ENCODE results near the gene FARS2.

Gene FARS2

GRCh38 chr6:5566718-5567117, 305.4 kb downstream of the FARS2 start:
- H3K36me3 ChIP-seq (ENCODE audit: control insufficient read depth, insufficient read depth, low read length), result no peaks in the 10 kb centered on the region
- H4K8ac ChIP-seq (ENCODE audit: low read depth, low read length), result no peak overlapping the region
- no CpG with 5 or more reads among the region's 4 CpGs for WGBS (ENCODE audit: extremely low coverage, insufficient coverage, low lambda C conversion rate)
- no peak for DNase-seq
- H2BK15ac ChIP-seq (replicated peaks; ENCODE audit: low read depth), result no peak overlapping the region
- H3K18ac ChIP-seq (ENCODE audit: low read length), result no peak overlapping the region
- H3K4me2 ChIP-seq (ENCODE audit: low read length), result no peak overlapping the region
- H4K5ac ChIP-seq (ENCODE audit: low read length), result no peak overlapping the region
- H3K4ac ChIP-seq (ENCODE audit: low read depth, low read length), result no peak overlapping the region
- H3K27ac ChIP-seq (ENCODE audit: low read depth, low read length), result no peak overlapping the region
- H3K4me1 ChIP-seq (ENCODE audit: control insufficient read depth, low read depth, low read length), result no peaks in the 10 kb centered on the region
- H3K79me2 ChIP-seq (ENCODE audit: control insufficient read depth, insufficient read depth, low read length), result no peaks in the 10 kb centered on the region
- no peak overlapping the region for H3K56ac ChIP-seq (ENCODE audit: low read length)
- no peak overlapping the region for H3K9ac ChIP-seq (ENCODE audit: low read length)
- H2AK5ac ChIP-seq (ENCODE audit: low read length), result no peak overlapping the region
- H2BK120ac ChIP-seq (ENCODE audit: low read depth, low read length), result no peak overlapping the region
- H3K4me3 ChIP-seq (ENCODE audit: low read length), result no peak overlapping the region
- H3K79me1 ChIP-seq (ENCODE audit: low read length), result no peaks in the 10 kb centered on the region
- no peak overlapping the region for H2BK5ac ChIP-seq (ENCODE audit: low read length)
- no peak overlapping the region for H3K23ac ChIP-seq (ENCODE audit: low read length)
- H3K27me3 ChIP-seq (ENCODE audit: insufficient read depth, low read length, poor library complexity), result no peaks in the 10 kb centered on the region

GRCh38 chr6:5567352-5567751, 306.0 kb downstream of the FARS2 start:
- H3K4me3 ChIP-seq (ENCODE audit: low read length), result no peak overlapping the region
- no peak overlapping the region for H3K9ac ChIP-seq (ENCODE audit: low read length)
- no peak overlapping the region for H3K4me2 ChIP-seq (ENCODE audit: low read length)
- H4K8ac ChIP-seq (ENCODE audit: low read depth, low read length), result no peak overlapping the region
- no peak overlapping the region for H2BK5ac ChIP-seq (ENCODE audit: low read length)
- H3K18ac ChIP-seq (ENCODE audit: low read length), result no peak overlapping the region
- no peak overlapping the region for H2BK120ac ChIP-seq (ENCODE audit: low read depth, low read length)
- no peak overlapping the region for H2BK15ac ChIP-seq (replicated peaks; ENCODE audit: low read depth)
- H3K27ac ChIP-seq (ENCODE audit: low read depth, low read length), result no peak overlapping the region
- no peak overlapping the region for H3K56ac ChIP-seq (ENCODE audit: low read length)
- no peaks in the 10 kb centered on the region for H3K36me3 ChIP-seq (ENCODE audit: control insufficient read depth, insufficient read depth, low read length)
- no peak for DNase-seq
- no peak overlapping the region for H3K4ac ChIP-seq (ENCODE audit: low read depth, low read length)
- WGBS (ENCODE audit: extremely low coverage, insufficient coverage, low lambda C conversion rate), result no CpG with 5 or more reads among the region's 3 CpGs
- no peaks in the 10 kb centered on the region for H3K4me1 ChIP-seq (ENCODE audit: control insufficient read depth, low read depth, low read length)
- H3K79me1 ChIP-seq (ENCODE audit: low read length), result no peaks in the 10 kb centered on the region
- H3K23ac ChIP-seq (ENCODE audit: low read length), result no peak overlapping the region
- H3K27me3 ChIP-seq (ENCODE audit: insufficient read depth, low read length, poor library complexity), result no peaks in the 10 kb centered on the region
- no peak overlapping the region for H2AK5ac ChIP-seq (ENCODE audit: low read length)
- H3K79me2 ChIP-seq (ENCODE audit: control insufficient read depth, insufficient read depth, low read length), result no peaks in the 10 kb centered on the region
- H4K5ac ChIP-seq (ENCODE audit: low read length), result no peak overlapping the region

- Histone ChIP-seq H2BK15ac (replicated peaks; ENCODE audit: low read depth) (no peak overlapping the region), H3K9ac (ENCODE audit: low read length) (no peak overlapping the region), H3K23ac (ENCODE audit: low read length) (no peak overlapping the region), H3K27ac (ENCODE audit: low read depth, low read length) (no peak overlapping the region), H3K18ac (ENCODE audit: low read length) (no peak overlapping the region), H2AK5ac (ENCODE audit: low read length) (no peak overlapping the region), H3K4me1 (ENCODE audit: control insufficient read depth, low read depth, low read length) (no peaks in the 10 kb centered on the region), H3K4me2 (ENCODE audit: low read length) (no peak overlapping the region), H3K56ac (ENCODE audit: low read length) (no peak overlapping the region), H2BK5ac (ENCODE audit: low read length) (no peak overlapping the region), H3K79me1 (ENCODE audit: low read length) (no peaks in the 10 kb centered on the region), H2BK120ac (ENCODE audit: low read depth, low read length) (no peak overlapping the region), H3K36me3 (ENCODE audit: control insufficient read depth, insufficient read depth, low read length) (no peaks in the 10 kb centered on the region), H3K4me3 (ENCODE audit: low read length) (no peak overlapping the region), H4K8ac (ENCODE audit: low read depth, low read length) (no peak overlapping the region), H3K4ac (ENCODE audit: low read depth, low read length) (no peak overlapping the region), H4K5ac (ENCODE audit: low read length) (no peak overlapping the region), H3K79me2 (ENCODE audit: control insufficient read depth, insufficient read depth, low read length) (no peaks in the 10 kb centered on the region), H3K27me3 (ENCODE audit: insufficient read depth, low read length, poor library complexity) (no peaks in the 10 kb centered on the region)
- no peak for DNase-seq
- no CpG with 5 or more reads among the region's 2 CpGs for WGBS (ENCODE audit: extremely low coverage, insufficient coverage, low lambda C conversion rate)
These were observed 306.6 kb downstream of the FARS2 start for GRCh38 chr6:5567890-5568289.

GRCh38 chr6:5569491-5569890, 308.2 kb downstream of the FARS2 start:
- no peaks in the 10 kb centered on the region for H3K4me1 ChIP-seq (ENCODE audit: control insufficient read depth, low read depth, low read length)
- no peak for DNase-seq
- H3K23ac ChIP-seq (ENCODE audit: low read length), result no peak overlapping the region
- H3K4me3 ChIP-seq (ENCODE audit: low read length), result no peak overlapping the region
- no peak overlapping the region for H4K8ac ChIP-seq (ENCODE audit: low read depth, low read length)
- H3K36me3 ChIP-seq (ENCODE audit: control insufficient read depth, insufficient read depth, low read length), result no peaks in the 10 kb centered on the region
- H3K79me2 ChIP-seq (ENCODE audit: control insufficient read depth, insufficient read depth, low read length), result no peaks in the 10 kb centered on the region
- H3K27ac ChIP-seq (ENCODE audit: low read depth, low read length), result no peak overlapping the region
- no peak overlapping the region for H3K4me2 ChIP-seq (ENCODE audit: low read length)
- H2AK5ac ChIP-seq (ENCODE audit: low read length), result no peak overlapping the region
- H2BK15ac ChIP-seq (replicated peaks; ENCODE audit: low read depth), result no peak overlapping the region
- no peak overlapping the region for H2BK5ac ChIP-seq (ENCODE audit: low read length)
- no peaks in the 10 kb centered on the region for H3K27me3 ChIP-seq (ENCODE audit: insufficient read depth, low read length, poor library complexity)
- H2BK120ac ChIP-seq (ENCODE audit: low read depth, low read length), result no peak overlapping the region
- no peak overlapping the region for H3K9ac ChIP-seq (ENCODE audit: low read length)
- H3K79me1 ChIP-seq (ENCODE audit: low read length), result no peaks in the 10 kb centered on the region
- no peak overlapping the region for H3K18ac ChIP-seq (ENCODE audit: low read length)
- H4K5ac ChIP-seq (ENCODE audit: low read length), result no peak overlapping the region
- no CpG with 5 or more reads among the region's 2 CpGs for WGBS (ENCODE audit: extremely low coverage, insufficient coverage, low lambda C conversion rate)
- no peak overlapping the region for H3K56ac ChIP-seq (ENCODE audit: low read length)
- no peak overlapping the region for H3K4ac ChIP-seq (ENCODE audit: low read depth, low read length)

- Histone ChIP-seq H2BK15ac (replicated peaks; ENCODE audit: low read depth) (no peak overlapping the region), H3K9ac (ENCODE audit: low read length) (no peak overlapping the region), H3K18ac (ENCODE audit: low read length) (no peak overlapping the region), H3K4me3 (ENCODE audit: low read length) (no peak overlapping the region), H2BK120ac (ENCODE audit: low read depth, low read length) (no peak overlapping the region), H3K36me3 (ENCODE audit: control insufficient read depth, insufficient read depth, low read length) (no peaks in the 10 kb centered on the region), H3K79me1 (ENCODE audit: low read length) (no peaks in the 10 kb centered on the region), H3K4me1 (ENCODE audit: control insufficient read depth, low read depth, low read length) (no peaks in the 10 kb centered on the region), H3K4me2 (ENCODE audit: low read length) (no peak overlapping the region), H3K23ac (ENCODE audit: low read length) (no peak overlapping the region), H3K27ac (ENCODE audit: low read depth, low read length) (no peak overlapping the region), H2BK5ac (ENCODE audit: low read length) (no peak overlapping the region), H3K27me3 (ENCODE audit: insufficient read depth, low read length, poor library complexity) (no peaks in the 10 kb centered on the region), H2AK5ac (ENCODE audit: low read length) (no peak overlapping the region), H3K4ac (ENCODE audit: low read depth, low read length) (no peak overlapping the region), H3K79me2 (ENCODE audit: control insufficient read depth, insufficient read depth, low read length) (no peaks in the 10 kb centered on the region), H4K5ac (ENCODE audit: low read length) (no peak overlapping the region), H3K56ac (ENCODE audit: low read length) (no peak overlapping the region), H4K8ac (ENCODE audit: low read depth, low read length) (no peak overlapping the region)
- no peak for DNase-seq
- no CpG with 5 or more reads among the region's 6 CpGs for WGBS (ENCODE audit: extremely low coverage, insufficient coverage, low lambda C conversion rate)
These were observed 309.3 kb downstream of the FARS2 start for GRCh38 chr6:5570641-5571040.

- H3K27me3 ChIP-seq (ENCODE audit: insufficient read depth, low read length, poor library complexity), result no peaks in the 10 kb centered on the region
- H3K9ac ChIP-seq (ENCODE audit: low read length), result no peak overlapping the region
- no CpG with 5 or more reads among the region's 12 CpGs for WGBS (ENCODE audit: extremely low coverage, insufficient coverage, low lambda C conversion rate)
- DNase-seq, result no peak
- H3K4me3 ChIP-seq (ENCODE audit: low read length), result no peak overlapping the region
- H3K56ac ChIP-seq (ENCODE audit: low read length), result no peak overlapping the region
- H3K23ac ChIP-seq (ENCODE audit: low read length), result no peak overlapping the region
- no peak overlapping the region for H2BK15ac ChIP-seq (replicated peaks; ENCODE audit: low read depth)
- H3K36me3 ChIP-seq (ENCODE audit: control insufficient read depth, insufficient read depth, low read length), result no peaks in the 10 kb centered on the region
- no peak overlapping the region for H4K5ac ChIP-seq (ENCODE audit: low read length)
- H2BK120ac ChIP-seq (ENCODE audit: low read depth, low read length), result no peak overlapping the region
- H2BK5ac ChIP-seq (ENCODE audit: low read length), result no peak overlapping the region
- H3K79me1 ChIP-seq (ENCODE audit: low read length), result no peaks in the 10 kb centered on the region
- no peak overlapping the region for H3K4me2 ChIP-seq (ENCODE audit: low read length)
- no peak overlapping the region for H3K18ac ChIP-seq (ENCODE audit: low read length)
- no peak overlapping the region for H4K8ac ChIP-seq (ENCODE audit: low read depth, low read length)
- H3K4ac ChIP-seq (ENCODE audit: low read depth, low read length), result no peak overlapping the region
- no peaks in the 10 kb centered on the region for H3K79me2 ChIP-seq (ENCODE audit: control insufficient read depth, insufficient read depth, low read length)
- H2AK5ac ChIP-seq (ENCODE audit: low read length), result no peak overlapping the region
- H3K4me1 ChIP-seq (ENCODE audit: control insufficient read depth, low read depth, low read length), result no peaks in the 10 kb centered on the region
- no peak overlapping the region for H3K27ac ChIP-seq (ENCODE audit: low read depth, low read length)
These were observed 319.6 kb downstream of the FARS2 start for GRCh38 chr6:5580736-5581581.

Data from mesendoderm (in vitro differentiated cells).